ENCODE results near the gene ATRAID. TPM values are rescaled to one million over a fixed set of nuclear protein-coding genes. Genes with fewer than 3 reads are reported as not detected.

ATRAID gene
- total RNA-seq, 1 donor from 2014 or later, result 112 TPM

- no peak for DNase-seq
- ATAC-seq, result no peak
- intact Hi-C loops (cut with micrococcal nuclease), result no loop called here
Measured at GRCh38 chr2:27216416-27217137, 4.7 kb downstream of the ATRAID start.

DNA sequence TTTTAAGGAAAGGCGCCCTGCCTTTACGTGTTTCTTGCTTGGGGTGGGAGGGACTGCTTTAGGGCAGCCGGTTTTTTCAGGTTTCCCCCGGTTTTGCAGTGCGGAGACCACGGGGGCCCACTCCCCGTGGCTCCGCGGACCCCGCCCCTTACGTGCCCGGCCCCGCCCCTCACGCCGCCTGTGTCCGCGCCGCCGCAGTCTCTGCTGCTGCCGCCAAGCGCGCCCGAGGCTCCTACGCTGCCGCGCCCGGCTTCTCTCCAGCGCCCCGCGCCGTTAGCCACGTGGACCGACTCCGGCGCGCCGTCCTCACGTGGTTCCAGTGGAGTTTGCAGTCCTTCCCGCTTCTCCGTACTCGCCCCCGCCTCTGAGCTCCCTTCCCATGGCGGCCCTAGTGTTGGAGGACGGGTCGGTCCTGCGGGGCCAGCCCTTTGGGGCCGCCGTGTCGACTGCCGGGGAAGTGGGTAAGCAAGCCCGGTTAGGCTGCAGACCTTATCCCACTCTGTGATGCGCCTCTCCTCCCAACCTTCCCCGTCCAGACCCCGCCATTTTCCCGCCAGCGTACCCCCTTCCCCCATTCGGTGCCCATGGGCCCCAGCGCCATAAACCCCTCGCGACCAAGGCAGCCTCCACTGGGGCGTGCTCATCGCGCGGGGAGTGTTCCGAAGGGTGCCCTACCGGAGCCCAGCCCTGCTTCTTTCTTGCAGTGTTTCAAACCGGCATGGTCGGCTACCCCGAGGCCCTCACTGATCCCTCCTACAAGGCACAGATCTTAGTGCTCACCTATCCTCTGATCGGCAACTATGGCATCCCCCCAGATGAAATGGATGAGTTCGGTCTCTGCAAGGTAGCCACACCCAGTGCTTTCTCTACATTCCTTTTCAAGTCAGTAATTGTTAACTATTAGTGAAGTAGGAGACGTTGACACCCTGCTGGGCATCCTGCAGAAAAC, 5.6 kb downstream of the ATRAID start, which contains the start of gene CAD:
Gene CAD (plus strand): TSS at position 197 of the 949 bp plus-strand sequence. CDS start 183 bp downstream, at position 380.
- intact Hi-C loops (cut with micrococcal nuclease), result no loop called here

DNA sequence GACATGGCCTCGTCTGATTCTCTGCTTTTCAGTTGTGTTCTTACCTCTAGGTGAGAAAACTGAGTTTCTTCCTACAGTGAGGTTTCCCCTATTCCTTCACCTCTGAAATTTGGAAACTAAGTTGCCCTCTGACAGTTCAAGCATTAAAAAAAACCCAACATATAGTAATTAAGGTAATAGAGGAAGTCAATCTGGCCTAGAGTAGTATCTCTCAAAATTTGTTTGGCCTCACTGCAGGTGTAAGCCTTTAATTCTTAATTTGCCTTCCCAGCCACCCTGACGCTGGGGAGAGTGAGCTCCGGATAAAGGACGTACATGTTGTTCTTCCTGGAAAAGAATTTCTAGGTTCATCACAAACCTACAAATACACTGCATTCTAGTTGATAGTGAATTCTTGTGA, 6.8 kb downstream of the ATRAID start:
- no peak for DNase-seq
- intact Hi-C loops (cut with micrococcal nuclease), result no loop called here
- ATAC-seq, result no peak

More for the DNA sequence above, 5.6 kb downstream of the ATRAID start, which contains the start of gene CAD:
- DNase-seq (peak; percentile 93), ATAC-seq (peak; percentile 93)

DNA sequence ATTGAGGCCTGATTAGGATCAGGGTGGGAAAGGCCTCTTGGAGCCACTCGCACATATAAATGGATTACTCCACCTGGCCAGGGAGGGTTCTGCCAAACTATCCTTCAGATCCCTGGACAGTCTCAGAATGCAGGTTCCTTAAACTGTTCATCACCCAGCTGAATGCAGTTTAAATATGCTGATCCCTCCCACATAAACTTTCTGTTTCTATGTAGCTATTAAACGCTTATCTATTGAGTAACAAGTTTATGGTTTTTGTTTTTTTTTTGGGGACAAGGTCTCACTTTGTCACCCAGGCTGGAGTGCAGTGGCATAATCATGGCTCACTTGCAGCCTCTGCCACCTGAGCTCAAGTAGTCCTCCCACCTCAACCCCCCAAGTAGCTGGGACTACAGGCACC, 7.2 kb downstream of the ATRAID start:
- intact Hi-C loops (cut with micrococcal nuclease), result no loop called here
- no peak for DNase-seq
- ATAC-seq, result no peak

GRCh38 chr2:27220091-27220490, 8.2 kb downstream of the ATRAID start:
- ATAC-seq, result no peak
- no peak for DNase-seq
- intact Hi-C loops (cut with micrococcal nuclease), result no loop called here

- ATAC-seq (no peak), DNase-seq (no peak)
- intact Hi-C loops (cut with micrococcal nuclease), result no loop called here
Measured at GRCh38 chr2:27221166-27221565, 9.3 kb downstream of the ATRAID start.

DNA sequence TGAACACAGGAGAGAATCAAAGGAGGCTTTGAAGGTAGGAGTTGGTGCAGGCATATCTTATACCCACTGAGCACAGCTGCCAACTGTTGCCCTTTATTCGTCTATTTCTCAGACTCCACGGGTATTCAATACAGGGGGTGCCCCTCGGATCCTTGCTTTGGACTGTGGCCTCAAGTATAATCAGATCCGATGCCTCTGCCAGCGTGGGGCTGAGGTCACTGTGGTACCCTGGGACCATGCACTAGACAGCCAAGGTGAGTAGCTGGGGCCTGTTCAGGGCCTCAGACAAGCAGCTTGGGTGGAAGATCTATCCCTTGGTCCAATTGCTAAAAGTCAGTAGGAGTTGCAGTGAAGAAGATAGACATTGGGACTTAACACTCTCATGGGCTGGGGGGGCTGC, 10.6 kb downstream of the ATRAID start:
- intact Hi-C loops (cut with micrococcal nuclease), result no loop called here
- no peak for DNase-seq
- ATAC-seq, result no peak

GRCh38 chr2:27223416-27223815, 11.6 kb downstream of the ATRAID start:
- DNase-seq, result no peak
- intact Hi-C loops (cut with micrococcal nuclease), result no loop called here
- no peak for ATAC-seq

DNA sequence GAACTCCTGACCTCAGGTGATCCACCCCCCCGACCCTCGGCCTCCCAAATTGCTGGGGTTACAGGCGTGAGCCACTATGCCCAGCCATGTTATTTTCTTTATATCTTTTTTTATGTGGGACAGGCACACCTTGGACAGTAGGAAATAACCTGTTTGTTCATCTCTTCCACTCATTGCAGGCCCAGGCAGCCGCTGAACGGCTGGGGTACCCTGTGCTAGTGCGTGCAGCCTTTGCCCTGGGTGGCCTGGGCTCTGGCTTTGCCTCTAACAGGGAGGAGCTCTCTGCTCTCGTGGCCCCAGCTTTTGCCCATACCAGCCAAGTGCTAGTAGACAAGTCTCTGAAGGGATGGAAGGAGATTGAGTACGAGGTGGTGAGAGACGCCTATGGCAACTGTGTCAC, 13.7 kb downstream of the ATRAID start:
- intact Hi-C loops (cut with micrococcal nuclease), result no loop called here
- no peak for ATAC-seq
- no peak for DNase-seq

DNA sequence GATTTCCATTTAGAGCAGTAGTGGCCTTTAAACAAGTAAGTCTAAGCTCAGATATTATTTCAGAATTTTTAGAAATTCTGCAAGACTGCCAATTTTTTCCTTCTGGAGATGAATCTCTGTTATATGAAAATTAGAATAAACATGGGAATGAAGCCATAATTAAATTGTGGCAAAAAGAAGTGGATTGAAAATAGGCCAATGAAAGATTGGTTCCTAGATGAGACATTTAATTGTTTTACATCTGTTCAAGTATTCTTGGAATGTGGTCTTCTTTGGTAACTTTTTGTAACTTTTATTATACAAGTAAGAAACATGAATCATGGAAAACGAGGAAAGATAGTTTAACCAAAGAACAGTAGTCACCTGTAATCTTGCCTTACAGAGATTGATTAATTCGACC, 15.7 kb downstream of the ATRAID start:
- DNase-seq (no peak), ATAC-seq (no peak)
- intact Hi-C loops (cut with micrococcal nuclease), result no loop called here

GRCh38 chr2:27231921-27232320, 20.1 kb downstream of the ATRAID start:
- DNase-seq (no peak), ATAC-seq (no peak)
- intact Hi-C loops (cut with micrococcal nuclease), result no loop called here

DNA sequence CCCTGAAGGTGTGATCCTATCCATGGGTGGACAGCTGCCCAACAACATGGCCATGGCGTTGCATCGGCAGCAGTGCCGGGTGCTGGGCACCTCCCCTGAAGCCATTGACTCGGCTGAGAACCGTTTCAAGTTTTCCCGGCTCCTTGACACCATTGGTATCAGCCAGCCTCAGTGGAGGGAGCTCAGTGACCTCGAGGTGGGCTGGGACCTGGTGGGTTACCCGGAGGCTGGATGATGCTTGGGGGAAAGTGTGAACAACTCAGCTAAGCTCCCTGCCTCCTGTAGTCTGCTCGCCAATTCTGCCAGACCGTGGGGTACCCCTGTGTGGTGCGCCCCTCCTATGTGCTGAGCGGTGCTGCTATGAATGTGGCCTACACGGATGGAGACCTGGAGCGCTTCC, 21.5 kb downstream of the ATRAID start:
- intact Hi-C loops (cut with micrococcal nuclease), result no loop called here
- ATAC-seq (no peak), DNase-seq (no peak)

GRCh38 chr2:27236136-27236535, 24.3 kb downstream of the ATRAID start:
- intact Hi-C loops (cut with micrococcal nuclease), result no loop called here
- ATAC-seq, result no peak
- no peak for DNase-seq

- intact Hi-C loops (cut with micrococcal nuclease), result no loop called here
- DNase-seq, result no peak
- ATAC-seq, result no peak
Measured at GRCh38 chr2:27236626-27237025, 24.8 kb downstream of the ATRAID start.

DNA sequence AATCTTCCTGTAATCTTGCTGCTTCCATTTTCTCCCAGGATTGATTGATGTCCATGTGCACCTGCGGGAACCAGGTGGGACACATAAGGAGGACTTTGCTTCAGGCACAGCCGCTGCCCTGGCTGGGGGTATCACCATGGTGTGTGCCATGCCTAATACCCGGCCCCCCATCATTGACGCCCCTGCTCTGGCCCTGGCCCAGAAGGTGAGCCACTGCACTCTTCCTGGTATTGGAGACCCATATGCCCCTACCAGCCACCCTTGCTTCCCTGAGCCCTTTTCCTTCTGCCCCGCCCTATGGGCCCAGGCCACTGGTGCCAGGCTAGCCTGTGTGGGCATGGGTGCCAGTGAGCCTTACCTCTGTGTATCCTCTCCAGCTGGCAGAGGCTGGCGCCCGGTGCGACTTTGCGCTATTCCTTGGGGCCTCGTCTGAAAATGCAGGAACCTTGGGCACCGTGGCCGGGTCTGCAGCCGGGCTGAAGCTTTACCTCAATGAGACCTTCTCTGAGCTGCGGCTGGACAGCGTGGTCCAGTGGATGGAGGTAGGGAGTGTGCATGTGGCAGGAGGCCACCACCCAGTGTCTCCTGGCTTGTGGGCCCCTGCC, 25.6 kb downstream of the ATRAID start:
- ATAC-seq (no peak), DNase-seq (no peak)
- intact Hi-C loops (cut with micrococcal nuclease), result no loop called here

GRCh38 chr2:27238976-27239375, 27.1 kb downstream of the ATRAID start:
- no peak for ATAC-seq
- no peak for DNase-seq
- intact Hi-C loops (cut with micrococcal nuclease), result no loop called here

DNA sequence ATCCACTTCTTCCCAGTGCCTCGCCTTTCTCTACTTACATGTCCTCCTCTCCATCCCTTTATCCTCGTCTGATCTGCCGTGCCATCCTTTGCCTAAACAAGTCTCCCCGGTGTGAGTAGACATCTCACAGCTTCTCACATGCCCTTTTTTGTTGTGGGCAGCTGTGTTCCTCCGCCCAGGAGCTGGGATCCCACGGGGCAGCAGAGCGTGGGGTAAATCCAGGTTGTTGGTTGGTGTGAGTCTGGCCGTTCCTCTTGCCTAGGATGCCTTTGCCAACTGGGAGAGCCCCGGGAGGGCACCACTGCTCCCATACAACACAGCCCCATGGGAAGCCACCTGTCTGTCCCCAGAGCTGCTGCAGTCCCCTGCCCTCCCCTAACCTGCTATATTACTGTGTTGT, 28.6 kb downstream of the ATRAID start:
- intact Hi-C loops (cut with micrococcal nuclease), result no loop called here
- DNase-seq, result no peak
- ATAC-seq, result no peak

GRCh38 chr2:27241761-27242613, 30.1 kb downstream of the ATRAID start:
- intact Hi-C loops (cut with micrococcal nuclease), result no loop called here
- DNase-seq (no peak), ATAC-seq (no peak)

DNA sequence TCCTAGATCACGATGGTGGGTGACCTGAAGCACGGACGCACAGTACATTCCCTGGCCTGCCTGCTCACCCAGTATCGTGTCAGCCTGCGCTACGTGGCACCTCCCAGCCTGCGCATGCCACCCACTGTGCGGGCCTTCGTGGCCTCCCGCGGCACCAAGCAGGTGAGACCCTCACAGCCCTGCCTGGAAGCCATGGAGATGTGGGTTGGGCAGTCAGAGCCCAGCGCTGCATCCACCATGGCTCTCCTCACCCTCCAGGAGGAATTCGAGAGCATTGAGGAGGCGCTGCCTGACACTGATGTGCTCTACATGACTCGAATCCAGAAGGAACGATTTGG, 30.7 kb downstream of the ATRAID start:
- intact Hi-C loops (cut with micrococcal nuclease), result no loop called here
- ATAC-seq (no peak), DNase-seq (no peak)
